Measurements from ENCODE around the gene TUBGCP5.

The TUBGCP5 gene

GRCh38 chr15:22978691-22979237 lies 60.6 kb downstream of the TUBGCP5 start:
- DNase-seq (ENCODE audit: low read depth in 2 of 2), result no peak

- DNase-seq (ENCODE audit: low read depth in 2 of 2), result no peak
Observed at GRCh38 chr15:22974745-22975144, 64.6 kb downstream of the TUBGCP5 start.

- DNase-seq (ENCODE audit: low read depth in 2 of 2), result no peak
Observed at GRCh38 chr15:22973987-22974386, 65.4 kb downstream of the TUBGCP5 start.

- no peak for DNase-seq (ENCODE audit: low read depth in 2 of 2)
Observed at GRCh38 chr15:22973286-22973685, 66.1 kb downstream of the TUBGCP5 start.

- DNase-seq (ENCODE audit: low read depth in 2 of 2), result no peak
Observed at GRCh38 chr15:22969489-22969888, 69.9 kb downstream of the TUBGCP5 start.

- DNase-seq (ENCODE audit: low read depth in 2 of 2), result no peak
Observed at GRCh38 chr15:22968366-22968765, 71.0 kb downstream of the TUBGCP5 start.

- no peak for DNase-seq (ENCODE audit: low read depth in 2 of 2)
Observed at GRCh38 chr15:22967084-22967770, 72.1 kb downstream of the TUBGCP5 start.

- no peak for DNase-seq (ENCODE audit: low read depth in 2 of 2)
Observed at GRCh38 chr15:22966321-22967083, 72.9 kb downstream of the TUBGCP5 start.

GRCh38 chr15:22963641-22964040 lies 75.7 kb downstream of the TUBGCP5 start:
- no peak for DNase-seq (ENCODE audit: low read depth in 2 of 2)

- DNase-seq (ENCODE audit: low read depth in 2 of 2), result no peak
Observed at GRCh38 chr15:22962611-22963010, 76.8 kb downstream of the TUBGCP5 start.

- no peak for DNase-seq (ENCODE audit: low read depth in 2 of 2)
Observed at GRCh38 chr15:22961762-22962161, 77.6 kb downstream of the TUBGCP5 start.

GRCh38 chr15:22960556-22960955 lies 78.8 kb downstream of the TUBGCP5 start:
- DNase-seq (ENCODE audit: low read depth in 2 of 2), result no peak

GRCh38 chr15:22960126-22960525 lies 79.2 kb downstream of the TUBGCP5 start:
- DNase-seq (ENCODE audit: low read depth in 2 of 2), result no peak

- no peak for DNase-seq (ENCODE audit: low read depth in 2 of 2)
Observed at GRCh38 chr15:22959321-22960101, 79.9 kb downstream of the TUBGCP5 start.

GRCh38 chr15:22958487-22959280 lies 80.7 kb downstream of the TUBGCP5 start:
- no peak for DNase-seq (ENCODE audit: low read depth in 2 of 2)

- DNase-seq (ENCODE audit: low read depth in 2 of 2), result no peak
Observed at GRCh38 chr15:22956978-22957260, 82.5 kb downstream of the TUBGCP5 start.

GRCh38 chr15:22956257-22956977 lies 83.0 kb downstream of the TUBGCP5 start:
- DNase-seq (ENCODE audit: low read depth in 2 of 2), result no peak

- no peak for DNase-seq (ENCODE audit: low read depth in 2 of 2)
Observed at GRCh38 chr15:22955544-22956119, 83.7 kb downstream of the TUBGCP5 start.

- DNase-seq (ENCODE audit: low read depth in 2 of 2), result no peak
Observed at GRCh38 chr15:22954798-22955543, 84.4 kb downstream of the TUBGCP5 start.

- DNase-seq (ENCODE audit: low read depth in 2 of 2), result no peak
Observed at GRCh38 chr15:22954326-22954725, 85.0 kb downstream of the TUBGCP5 start.
